Mucosa of rectum (tissue), 2 donors: ENCODE measurements around the gene ADCY3.
A peak's percentile ranks its signal among the peaks of the same experiment; 100 is the strongest.

Source experiments
- H3K27ac ChIP-seq, 2 donors: one replicate each; pipeline ENCODE4 v1.7.0; 2013; ENCODE audit warnings: inconsistent platforms in 2 of 2, low read depth in 2 of 2, low read length in 2 of 2
- H3K27me3 ChIP-seq, 2 donors: one replicate each; pipeline ENCODE4 v1.7.0; 2013; ENCODE audit warnings: low read length in 2 of 2; ENCODE audit not compliant: control insufficient read depth in 2 of 2, insufficient read depth in 2 of 2
- H3K36me3 ChIP-seq, 2 donors: one replicate each; pipeline ENCODE4 v1.7.0; 2013; ENCODE audit warnings: low read length in 2 of 2; ENCODE audit not compliant: control insufficient read depth in 2 of 2, insufficient read depth in 2 of 2
- H3K4me1 ChIP-seq, 2 donors: one replicate each; pipeline ENCODE4 v1.7.0; 2013; ENCODE audit warnings: low read length in 2 of 2, mild to moderate bottlenecking in 1 of 2; ENCODE audit not compliant: control insufficient read depth in 2 of 2, insufficient read depth in 2 of 2
- H3K4me3 ChIP-seq, 2 donors: one replicate each; pipeline ENCODE4 v1.7.0; 2013; ENCODE audit warnings: low read length in 2 of 2
- H3K9ac ChIP-seq, 2 donors: one replicate each; pipeline ENCODE4 v1.7.0; 2013; ENCODE audit warnings: low read length in 2 of 2, low read depth in 1 of 2, mild to moderate bottlenecking in 1 of 2
- H3K9me3 ChIP-seq, 2 donors: one replicate each; pipeline ENCODE4 v1.7.0; 2013; ENCODE audit warnings: low read length in 2 of 2; ENCODE audit not compliant: control insufficient read depth in 2 of 2
- donor health status: healthy.
- donor health status: Normal muscosa, but diverticular disease.

The ADCY3 gene

DNA sequence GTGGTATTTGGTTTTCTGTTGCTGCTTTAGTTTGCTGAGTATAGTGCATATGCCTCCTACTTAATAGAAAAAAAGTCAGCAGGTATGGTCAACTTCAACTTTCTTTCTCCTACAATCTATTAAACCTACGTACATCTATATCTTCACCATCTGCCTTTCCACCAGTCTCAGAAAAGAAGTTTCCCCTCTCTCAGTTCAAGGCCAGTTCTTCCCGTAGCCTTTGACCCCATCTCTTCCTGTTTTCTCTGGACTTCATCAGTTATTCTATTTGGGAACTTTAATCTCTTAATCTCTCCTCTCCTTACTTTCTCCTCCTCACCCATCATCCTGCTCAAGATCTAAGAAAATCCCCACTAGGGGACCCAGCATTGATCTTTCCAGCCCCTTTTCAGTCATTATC lies 132.5 kb downstream of the ADCY3 start:
- Histone ChIP-seq H3K27me3 (no peaks in the 10 kb centered on the region), H3K4me3 (no peak overlapping the region), H3K4me1 (peaks cover 0 to 7% of the 10 kb centered on the region in 2 donors)

DNA sequence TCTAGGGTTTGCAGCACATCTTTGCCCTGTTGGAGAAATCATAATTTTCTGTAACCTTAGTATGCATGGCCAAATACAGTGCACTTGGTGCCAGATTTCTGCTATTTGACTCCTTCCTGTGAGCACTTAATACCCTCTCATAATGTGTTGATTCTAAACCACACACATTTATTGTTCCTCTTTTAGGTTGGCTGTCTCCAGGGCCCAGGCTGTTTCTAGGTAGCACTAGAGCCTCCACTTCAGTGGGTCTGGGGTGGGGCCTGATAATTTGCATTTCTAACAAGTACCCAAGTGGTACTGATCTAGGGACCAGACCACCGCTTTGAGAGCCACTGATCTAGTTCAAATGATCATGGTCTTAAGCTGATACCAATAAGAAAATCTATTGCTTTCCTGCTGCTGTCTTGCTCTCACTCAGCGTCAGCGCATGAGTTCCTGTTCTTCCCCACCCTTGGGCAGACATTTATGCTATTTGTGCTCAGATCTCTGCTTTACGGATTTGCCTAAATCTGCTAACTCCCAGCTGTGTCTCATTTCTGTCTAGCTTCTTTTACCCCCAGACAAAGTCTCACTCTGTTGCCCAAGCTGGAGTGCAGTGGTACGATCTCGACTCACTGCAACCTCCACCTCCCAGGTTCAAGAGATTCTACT lies 134.2 kb downstream of the ADCY3 start:
- H3K36me3 ChIP-seq, result peaks cover 0 to 4% of the 10 kb centered on the region in 2 donors
- H3K4me3 ChIP-seq, result no peak overlapping the region
- peak overlapping the region in 1 of 2 donors; percentile 24 for H3K9ac ChIP-seq
- H3K27me3 ChIP-seq, result no peaks in the 10 kb centered on the region
- H3K4me1 ChIP-seq, result no peaks in the 10 kb centered on the region
- no peak overlapping the region for H3K27ac ChIP-seq
- H3K9me3 ChIP-seq, result no peaks in the 10 kb centered on the region

More for the DNA sequence above, 132.5 kb downstream of the ADCY3 start:
- Histone ChIP-seq H3K36me3 (peaks cover 0 to 4% of the 10 kb centered on the region in 2 donors), H3K9me3 (no peaks in the 10 kb centered on the region), H3K9ac (no peak overlapping the region), H3K27ac (no peak overlapping the region)

DNA sequence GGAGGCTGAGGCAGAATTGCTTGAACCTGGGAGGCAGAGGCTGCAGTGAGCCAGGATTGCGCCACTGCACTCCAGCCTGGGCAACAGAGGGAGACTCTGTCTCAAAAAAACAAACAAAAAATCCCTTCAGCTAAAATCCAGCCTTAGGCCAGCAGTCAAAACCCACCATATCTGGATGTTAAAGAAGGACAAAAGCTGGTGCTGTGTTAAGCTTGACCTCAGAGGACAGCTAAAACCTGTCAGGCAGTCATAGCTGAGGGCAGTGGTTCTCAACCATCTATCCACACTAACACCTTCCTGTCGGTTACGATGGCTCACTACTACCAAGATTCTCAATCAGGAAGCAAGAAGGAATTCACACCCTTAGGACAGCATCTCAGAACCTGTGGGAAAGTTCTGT lies 136.4 kb downstream of the ADCY3 start:
- no peak overlapping the region for H3K27ac ChIP-seq

DNA sequence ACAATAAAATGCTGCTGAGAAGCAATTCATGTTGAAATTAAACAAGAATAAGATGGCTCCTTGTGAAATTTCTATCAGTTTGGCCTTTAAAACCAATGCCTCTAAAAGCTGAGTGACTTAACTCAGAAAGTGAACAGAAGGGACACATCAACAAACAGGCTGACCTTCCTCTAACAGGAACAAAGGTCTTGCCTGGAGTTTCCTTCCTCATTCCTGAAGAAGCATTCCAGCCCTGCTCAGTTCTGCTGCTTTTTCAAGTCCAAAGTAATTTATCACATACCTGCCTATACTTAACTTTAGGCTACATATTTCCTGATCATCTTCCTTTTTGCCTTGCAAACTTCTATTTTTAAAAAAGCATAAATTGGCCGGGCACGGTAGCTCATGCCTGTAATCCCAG lies 140.9 kb downstream of the ADCY3 start:
- Histone ChIP-seq H3K9me3 (no peaks in the 10 kb centered on the region), H3K27ac (no peak overlapping the region), H3K9ac (peak overlapping the region in 1 of 2 donors; percentile 19)

More for the DNA sequence above, 136.4 kb downstream of the ADCY3 start:
- no peak overlapping the region for H3K4me3 ChIP-seq
- peaks cover 0 to 3% of the 10 kb centered on the region in 2 donors for H3K4me1 ChIP-seq
- no peaks in the 10 kb centered on the region for H3K9me3 ChIP-seq
- H3K27me3 ChIP-seq, result no peaks in the 10 kb centered on the region
- no peak overlapping the region for H3K9ac ChIP-seq
- H3K36me3 ChIP-seq, result no peaks in the 10 kb centered on the region

DNA sequence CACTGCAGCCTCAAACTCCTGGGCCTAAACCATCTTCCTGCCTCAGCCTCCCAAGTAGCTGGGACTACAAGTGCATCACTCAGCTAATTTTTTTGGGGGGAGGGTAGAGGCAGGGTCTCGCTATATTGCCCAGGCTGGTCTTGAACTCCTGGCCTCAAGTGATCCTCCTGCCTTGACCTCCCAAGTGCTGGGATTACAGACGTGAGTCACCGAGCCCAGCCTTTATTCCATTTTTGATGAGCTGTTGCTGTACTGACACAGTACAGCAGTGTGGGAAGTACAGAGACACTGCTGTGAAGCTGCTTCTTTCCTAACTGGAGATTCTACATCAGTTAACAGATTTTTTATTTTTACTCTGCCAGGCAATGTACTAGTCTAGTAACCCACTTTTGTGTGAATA lies 145.7 kb downstream of the ADCY3 start:
- H3K27ac ChIP-seq, result no peak overlapping the region
- H3K9ac ChIP-seq, result no peak overlapping the region
- peaks cover 6 to 10% of the 10 kb centered on the region in 2 donors for H3K36me3 ChIP-seq
- no peak overlapping the region for H3K4me3 ChIP-seq
- H3K9me3 ChIP-seq, result no peaks in the 10 kb centered on the region
- peaks cover 0 to 3% of the 10 kb centered on the region in 2 donors for H3K4me1 ChIP-seq
- H3K27me3 ChIP-seq, result no peaks in the 10 kb centered on the region

More for the DNA sequence above, 140.9 kb downstream of the ADCY3 start:
- Histone ChIP-seq H3K27me3 (no peaks in the 10 kb centered on the region), H3K4me1 (peaks cover 0 to 3% of the 10 kb centered on the region in 2 donors), H3K36me3 (no peaks in the 10 kb centered on the region), H3K4me3 (no peak overlapping the region)

DNA sequence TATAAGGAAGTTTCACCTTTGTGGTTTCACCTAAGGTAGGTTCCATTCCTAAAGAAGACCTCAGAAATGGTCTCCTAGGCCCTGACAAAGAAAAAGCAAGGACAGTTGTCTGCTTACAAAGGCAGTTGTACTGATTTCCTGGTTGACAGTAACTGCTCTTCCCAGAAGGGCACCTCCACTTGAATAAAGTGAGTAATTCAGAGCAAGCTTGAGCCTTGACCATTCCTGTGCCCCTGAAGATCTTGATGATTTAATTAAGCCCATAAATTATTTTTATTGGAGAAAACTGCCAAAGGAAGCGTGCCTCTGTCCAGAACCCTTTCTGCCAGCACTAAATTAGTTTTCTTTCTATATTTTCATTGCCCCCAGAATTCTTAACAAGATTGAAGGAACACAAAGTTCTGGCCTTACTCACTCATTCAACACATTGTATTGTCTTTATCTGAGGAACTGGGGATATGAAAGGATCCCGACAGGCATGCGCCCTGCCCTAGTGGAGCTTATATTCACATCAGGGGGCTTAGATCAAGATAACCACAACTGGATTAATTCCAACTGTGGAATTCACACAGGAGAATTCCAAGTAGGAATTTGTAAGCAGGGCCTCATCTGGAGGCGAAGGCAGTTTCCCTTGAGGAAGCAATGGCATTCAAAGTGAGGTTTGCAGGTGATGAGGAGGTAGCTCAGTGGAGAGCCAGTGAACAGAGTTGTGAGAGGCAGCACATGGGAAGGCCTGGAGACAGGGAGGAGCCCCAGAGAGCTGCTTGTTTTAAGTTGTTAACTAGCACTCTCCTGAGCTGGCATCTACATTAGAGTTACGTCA lies 148.1 kb downstream of the ADCY3 start:
- no peaks in the 10 kb centered on the region for H3K27me3 ChIP-seq
- no peak overlapping the region for H3K4me3 ChIP-seq
- H3K4me1 ChIP-seq, result no peaks in the 10 kb centered on the region
- H3K36me3 ChIP-seq, result peaks cover 10 to 15% of the 10 kb centered on the region in 2 donors
- no peaks in the 10 kb centered on the region for H3K9me3 ChIP-seq
- H3K27ac ChIP-seq, result no peak overlapping the region
- no peak overlapping the region for H3K9ac ChIP-seq

DNA sequence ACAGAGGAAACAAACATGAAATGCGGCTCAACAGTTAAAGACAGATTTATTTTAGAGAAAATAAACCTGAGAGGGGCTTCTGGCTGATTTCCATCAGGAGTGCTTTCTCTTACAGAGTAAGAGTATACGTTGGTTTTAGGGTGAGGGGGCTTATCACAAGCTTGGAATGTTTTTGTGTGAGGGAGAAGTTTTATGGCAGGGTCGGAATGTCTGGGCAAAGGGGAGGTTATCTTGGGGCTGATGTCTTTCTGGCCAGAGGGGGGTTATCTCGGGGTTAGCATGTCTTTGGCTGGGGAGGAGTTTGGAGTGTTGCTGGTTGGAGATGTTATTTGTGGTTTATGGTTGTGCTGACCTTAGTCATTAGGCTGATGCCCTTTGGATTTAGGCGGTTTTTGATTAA lies 149.0 kb downstream of the ADCY3 start:
- Histone ChIP-seq H3K4me3 (no peak overlapping the region), H3K27ac (no peak overlapping the region), H3K9ac (no peak overlapping the region), H3K9me3 (no peaks in the 10 kb centered on the region), H3K36me3 (peaks cover 10 to 17% of the 10 kb centered on the region in 2 donors), H3K4me1 (no peaks in the 10 kb centered on the region), H3K27me3 (no peaks in the 10 kb centered on the region)
